Endothelial cell of umbilical vein (primary cell): Measurements from ENCODE around the gene KLHL35. TPM values are rescaled to one million over a fixed set of nuclear protein-coding genes. Genes with fewer than 3 reads are reported as not detected.

Experiments used
- BruUV-seq: library from RNA; stranded (reverse); fragments of 400-500 nt; replicated peaks from 2 replicates; lab custom pipeline; 2021; lab: Mats Ljungman, UMichigan
- CTCF ChIA-PET: fragments of 300-600, 350-600 bp; sonication (Branson Sonifier 250); formaldehyde crosslinking; loops from one replicate; lab custom pipeline; 2021; ENCODE audit warnings: antibody characterized with exemption, inconsistent platforms; lab: Charles Lee
- POLR2A ChIA-PET: fragments of 300-600, 350-600 bp; sonication (Branson Sonifier 250); formaldehyde crosslinking; loops from one replicate; lab custom pipeline; 2021; ENCODE audit warnings: antibody characterized with exemption, inconsistent platforms; lab: Charles Lee
- DNase-seq: peaks from one replicate; pipeline ENCODE4 v3.0.0-alpha.2; 2011; ENCODE audit warnings: low read depth, low spot score
- FAIRE-seq: peaks from 2 replicates; lab custom pipeline; 2011; peaks lifted over from hg19 to GRCh38; lab: Jason Lieb, UNC
- H2AFZ ChIP-seq: 2 replicates; pipeline ENCODE4 v1.6.0; 2012; ENCODE audit warnings: low read depth, low read length, control low read depth, inconsistent platforms
- H3K27ac ChIP-seq: 2 replicates; pipeline ENCODE4 v1.5.1; 2011; ENCODE audit warnings: low read depth, mild to moderate bottlenecking, control low read depth, low read length, moderate library complexity; ENCODE audit not compliant: insufficient read depth
- H3K27me3 ChIP-seq, 2 experiments: 2 replicates each; pipeline versions ENCODE4 v1.6.0 to v1.6.1; 2011; ENCODE audit warnings: low read length in 2 of 2, mixed read lengths in 1 of 2; ENCODE audit not compliant: control insufficient read depth in 2 of 2, insufficient read depth in 2 of 2
- H3K36me3 ChIP-seq, 2 experiments: 2 replicates in 1 of 2; 3 replicates in 1 of 2; pipeline ENCODE4 v1.5.1; 2011; ENCODE audit warnings: low read length in 2 of 2, mild to moderate bottlenecking in 1 of 2, moderate library complexity in 1 of 2; ENCODE audit not compliant: control insufficient read depth in 2 of 2, insufficient read depth in 2 of 2; ENCODE audit errors: extremely low read depth in 1 of 2
- H3K4me1 ChIP-seq: 3 replicates; pipeline ENCODE4 v1.5.1; 2011; ENCODE audit warnings: mild to moderate bottlenecking, low read length; ENCODE audit not compliant: control insufficient read depth, insufficient read depth; ENCODE audit errors: extremely low read depth
- H3K4me2 ChIP-seq: 2 replicates; pipeline ENCODE4 v1.6.1; 2011; ENCODE audit warnings: low read length, control low read depth, mixed read lengths; ENCODE audit not compliant: insufficient read depth
- H3K4me3 ChIP-seq, 3 experiments: fragments of 200-600 bp in 1 of 3; sonication (generic), shearing (Covaris generic) in 1 of 3; replicated peaks in 1 of 3; 2 replicates each; pipeline ENCODE4 v1.5.1; 2011 to 2016; ENCODE audit warnings: control low read depth in 3 of 3, low read length in 3 of 3, mild to moderate bottlenecking in 2 of 3, inconsistent platforms in 1 of 3, low read depth in 1 of 3, moderate library complexity in 1 of 3; ENCODE audit not compliant: insufficient read depth in 1 of 3
- H3K79me2 ChIP-seq: 2 replicates; pipeline ENCODE4 v1.6.0; 2012; ENCODE audit warnings: low read length, inconsistent platforms; ENCODE audit not compliant: control insufficient read depth, insufficient read depth
- H3K9ac ChIP-seq: replicated peaks from 2 replicates; pipeline ENCODE3; 2011; ENCODE audit warnings: low read length, control low read depth; ENCODE audit not compliant: insufficient read depth; ENCODE audit errors: extremely low read depth
- H3K9me1 ChIP-seq: replicated peaks from 3 replicates; pipeline ENCODE4 v1.6.0; 2011; ENCODE audit warnings: mild to moderate bottlenecking, low read length; ENCODE audit not compliant: control insufficient read depth, insufficient read depth; ENCODE audit errors: extremely low read depth
- H3K9me3 ChIP-seq: replicated peaks from 2 replicates; pipeline ENCODE4 v1.5.1; 2012; ENCODE audit warnings: low read length, inconsistent platforms; ENCODE audit not compliant: control insufficient read depth, insufficient read depth
- H4K20me1 ChIP-seq: replicated peaks from 2 replicates; pipeline ENCODE3; 2011; ENCODE audit warnings: mild to moderate bottlenecking, low read length; ENCODE audit not compliant: control insufficient read depth, insufficient read depth; ENCODE audit errors: extremely low read depth
- CTCF ChIP-seq, 2 donors: IDR thresholded peaks; 1 replicate in 1 of 2; 2 replicates in 1 of 2; pipeline ENCODE4 v1.5.1; 2011; ENCODE audit warnings: low read length in 2 of 2, mild to moderate bottlenecking in 2 of 2, moderate library complexity in 2 of 2, control low read depth in 1 of 2, inconsistent platforms in 1 of 2, low read depth in 1 of 2; ENCODE audit not compliant: insufficient read depth in 1 of 2; ENCODE audit errors: extremely low read depth in 1 of 2
- EZH2 ChIP-seq: IDR thresholded peaks from 2 replicates; pipeline ENCODE4 v1.6.1; 2012; ENCODE audit warnings: borderline replicate concordance, low read depth, mild to moderate bottlenecking, moderate library complexity, low read length, inconsistent platforms; ENCODE audit not compliant: severe bottlenecking
- FOS ChIP-seq: IDR thresholded peaks from 2 replicates; pipeline ENCODE4 v1.6.1; 2011; ENCODE audit warnings: mild to moderate bottlenecking, low read length, moderate library complexity, borderline replicate concordance; ENCODE audit not compliant: insufficient read depth
- GATA2 ChIP-seq: IDR thresholded peaks from 2 replicates; pipeline ENCODE4 v1.7.0; 2011; ENCODE audit warnings: low read depth, mild to moderate bottlenecking, moderate library complexity, mixed read lengths, low read length; ENCODE audit not compliant: insufficient read length, insufficient read depth
- JUN ChIP-seq: IDR thresholded peaks from 2 replicates; pipeline ENCODE4 v1.6.1; 2011; ENCODE audit warnings: borderline replicate concordance, low read depth; ENCODE audit not compliant: insufficient read length, insufficient read depth
- MYC ChIP-seq: IDR thresholded peaks from one replicate; pipeline ENCODE4 v1.6.1; 2011; ENCODE audit warnings: mild to moderate bottlenecking, low read depth, low read length
- POLR2A ChIP-seq: IDR thresholded peaks from 2 replicates; pipeline ENCODE4 v1.6.1; 2012; ENCODE audit warnings: low read depth, mild to moderate bottlenecking, control low read depth, low read length
- POLR2AphosphoS5 ChIP-seq: IDR thresholded peaks from 2 replicates; pipeline ENCODE4 v1.6.1; 2012; ENCODE audit warnings: low read depth, mild to moderate bottlenecking, control low read depth, low read length, moderate library complexity; ENCODE audit not compliant: insufficient read depth
- dilution Hi-C: fragments of 300-500 bp; cut with MboI; formaldehyde crosslinking; loops from one replicate; pipeline ENCODE4 v1.15.0; 2019; ENCODE audit warnings: low sequenced_read_pairs; ENCODE audit not compliant: extremely low pct_ligation_motif_present
- intact Hi-C: fragments of 100-400 bp; cut with micrococcal nuclease; formaldehyde crosslinking; loops from one replicate; pipeline ENCODE4 v1.10.0; 2022
- polyA plus RNA-seq, 4 experiments: library from polyadenylated mRNA; depleted of rRNA in 3 of 4; stranded (reverse) in 3 of 4; unstranded in 1 of 4; fragments of >200 nt; gene quantifications; 2 replicates each; pipeline versions ENCODE4 v1.2.1 to v1.2.3, GENCODE V29; 2011 to 2012; ENCODE audit warnings: missing spikeins in 1 of 4
- total RNA-seq: library from RNA; stranded (reverse); gene quantifications from 2 replicates; pipeline ENCODE4 v1.2.3, GENCODE V29; 2021
- TF ChIP-seq, protein P1 (sequence below): IDR thresholded peaks from 2 replicates; pipeline ENCODE4 v1.6.1; 2011; ENCODE audit not compliant: insufficient read depth, insufficient read length

Gene KLHL35
- total and polyA plus RNA-seq, 2 donors (not counting 3 experiments of a cell fraction or from before 2014, with no cell fraction given) = 0.97 to 2.3 TPM

DNA sequence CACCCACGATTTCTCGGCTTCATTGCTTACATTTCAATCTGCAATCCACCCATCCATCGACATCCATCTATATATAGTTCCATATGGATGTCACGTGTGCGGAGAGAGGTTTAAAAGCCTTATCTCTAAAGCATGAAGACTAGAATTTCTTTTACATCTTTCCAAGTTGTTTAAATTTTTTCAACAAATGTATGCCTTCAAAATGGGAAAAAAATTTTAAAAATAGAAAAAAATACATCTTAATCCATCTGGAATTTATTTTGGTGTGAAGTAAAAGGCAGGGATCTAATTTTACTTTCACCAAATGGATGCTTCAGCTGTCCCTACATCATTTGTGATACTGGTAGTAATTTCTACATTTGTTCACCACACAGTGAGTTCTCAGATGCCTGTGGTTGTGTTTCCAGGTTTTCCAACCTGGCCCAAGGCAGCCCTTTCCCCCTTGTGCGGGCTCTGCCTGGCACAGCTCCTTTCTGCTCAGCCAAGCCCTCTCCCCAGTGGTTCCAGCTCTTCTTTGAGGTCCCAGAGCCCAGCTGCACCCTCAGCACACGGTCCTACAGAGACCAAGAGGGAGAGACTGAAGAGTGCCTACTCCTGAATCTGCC lies 37.6 kb upstream of the KLHL35 start:
- ChIA-PET POLR2A (no interaction called here), CTCF (interaction anchor here (1.3 to 2.3 kb wide), 3 partner anchors 8 to 61 kb away, joined by 4 to 12 read pairs (median 4); no protein-coding TSS in a partner anchor)
- TF ChIP-seq FOS (no peak), GATA2 (no peak), POLR2AphosphoS5 (no peak), EZH2 (no peak), CTCF (IDR thresholded peaks at IDR 0.05; ENCODE audit: extremely low read depth in 1 of 2, insufficient read depth in 1 of 2, low read depth in 1 of 2, low read length in 2 of 2) (no peak), POLR2A (no peak), MYC (no peak), JUN (no peak)
- TF ChIP-seq, protein P1, sequence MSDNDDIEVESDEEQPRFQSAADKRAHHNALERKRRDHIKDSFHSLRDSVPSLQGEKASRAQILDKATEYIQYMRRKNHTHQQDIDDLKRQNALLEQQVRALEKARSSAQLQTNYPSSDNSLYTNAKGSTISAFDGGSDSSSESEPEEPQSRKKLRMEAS = no peak
- no peaks in the 10 kb centered on the region for H4K20me1 ChIP-seq
- dilution Hi-C loops = no loop called here
- no peaks in the 10 kb centered on the region for H3K9me1 ChIP-seq
- no peak overlapping the region for H3K4me3 ChIP-seq
- H3K36me3 ChIP-seq = peaks cover 0 to 7% of the 10 kb centered on the region in 2 experiments
- FAIRE-seq (no peak), DNase-seq (no peak)
- intact Hi-C loops = no loop called here
- H3K27me3 ChIP-seq = no peaks in the 10 kb centered on the region
- no peak overlapping the region for H3K9ac ChIP-seq
- H3K27ac ChIP-seq = no peak overlapping the region
- no peaks in the 10 kb centered on the region for H3K9me3 ChIP-seq
- peaks cover 59% of the 10 kb centered on the region for H3K4me1 ChIP-seq
- no peak overlapping the region for H2AFZ ChIP-seq
- no peak overlapping the region for H3K4me2 ChIP-seq
- no peaks in the 10 kb centered on the region for H3K79me2 ChIP-seq
- BruUV-seq = no TSS peak
